ENCODE results near the gene SLC4A11. TPM values are rescaled to one million over a fixed set of nuclear protein-coding genes. Genes with fewer than 3 reads are reported as not detected.

The SLC4A11 gene
- total RNA-seq, 4 donors from 2014 or later = 0.33 to 5.3 (median 0.51) TPM; not detected in 1

DNA sequence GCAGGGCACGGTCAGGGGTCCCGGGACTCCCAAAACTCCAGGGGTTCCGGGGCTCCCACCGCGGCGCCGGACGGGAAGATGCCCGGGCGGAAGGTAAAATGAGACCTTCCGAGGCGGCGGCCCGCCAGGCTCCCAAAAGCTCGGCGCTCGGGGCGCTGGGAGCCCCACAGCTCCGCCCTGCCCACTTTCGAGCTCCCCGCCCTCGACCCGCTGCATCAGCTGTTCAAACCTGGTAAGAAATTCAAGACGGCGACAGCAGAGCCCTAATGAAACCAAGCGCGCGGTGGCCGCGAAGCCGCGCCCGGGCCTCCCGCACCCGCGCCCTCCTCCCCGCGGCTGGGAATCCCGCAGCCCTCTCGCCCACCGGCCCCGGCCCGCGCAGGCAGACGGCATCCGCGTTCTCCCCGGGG lies 369 bp downstream of the SLC4A11 start:
- TF ChIP-seq, protein P1, sequence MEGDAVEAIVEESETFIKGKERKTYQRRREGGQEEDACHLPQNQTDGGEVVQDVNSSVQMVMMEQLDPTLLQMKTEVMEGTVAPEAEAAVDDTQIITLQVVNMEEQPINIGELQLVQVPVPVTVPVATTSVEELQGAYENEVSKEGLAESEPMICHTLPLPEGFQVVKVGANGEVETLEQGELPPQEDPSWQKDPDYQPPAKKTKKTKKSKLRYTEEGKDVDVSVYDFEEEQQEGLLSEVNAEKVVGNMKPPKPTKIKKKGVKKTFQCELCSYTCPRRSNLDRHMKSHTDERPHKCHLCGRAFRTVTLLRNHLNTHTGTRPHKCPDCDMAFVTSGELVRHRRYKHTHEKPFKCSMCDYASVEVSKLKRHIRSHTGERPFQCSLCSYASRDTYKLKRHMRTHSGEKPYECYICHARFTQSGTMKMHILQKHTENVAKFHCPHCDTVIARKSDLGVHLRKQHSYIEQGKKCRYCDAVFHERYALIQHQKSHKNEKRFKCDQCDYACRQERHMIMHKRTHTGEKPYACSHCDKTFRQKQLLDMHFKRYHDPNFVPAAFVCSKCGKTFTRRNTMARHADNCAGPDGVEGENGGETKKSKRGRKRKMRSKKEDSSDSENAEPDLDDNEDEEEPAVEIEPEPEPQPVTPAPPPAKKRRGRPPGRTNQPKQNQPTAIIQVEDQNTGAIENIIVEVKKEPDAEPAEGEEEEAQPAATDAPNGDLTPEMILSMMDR (IDR thresholded peaks at IDR 0.05; ENCODE audit: low read depth) = no peak

DNA sequence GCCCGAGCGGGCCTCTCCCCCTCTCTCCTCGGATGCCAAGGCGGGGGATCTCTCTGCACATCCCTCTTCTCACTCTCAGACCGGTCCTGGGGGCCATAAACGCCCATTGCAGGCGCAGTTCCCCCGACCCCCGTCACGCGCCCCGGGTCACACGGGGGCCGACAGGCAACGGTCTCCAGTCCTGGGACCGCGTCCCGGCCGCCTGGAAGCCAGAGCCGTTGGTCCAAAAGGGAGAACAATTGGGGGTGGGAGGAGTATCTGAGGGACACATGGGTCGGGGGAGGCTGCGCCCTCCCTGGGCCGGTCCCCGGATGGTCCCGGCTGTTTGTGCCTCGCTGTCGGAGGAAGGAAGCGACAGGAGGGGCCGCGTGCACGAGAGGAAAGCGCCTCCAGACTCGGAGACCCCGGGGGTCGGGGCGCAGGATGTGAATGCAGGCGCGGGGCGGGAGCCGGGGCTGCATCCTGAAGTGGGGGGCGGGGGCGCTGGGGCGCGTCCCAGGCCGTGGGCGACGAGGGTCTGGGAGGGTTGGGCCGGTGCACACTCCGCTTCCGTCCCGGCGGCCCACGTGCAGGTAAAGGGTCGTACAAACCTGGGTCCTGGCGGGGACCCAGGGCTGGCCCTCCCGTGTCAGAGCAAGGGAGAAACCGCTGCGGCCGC lies 903 bp downstream of the SLC4A11 start:
- TF ChIP-seq, protein P1 (IDR thresholded peaks at IDR 0.05; ENCODE audit: low read depth) = no peak

DNA sequence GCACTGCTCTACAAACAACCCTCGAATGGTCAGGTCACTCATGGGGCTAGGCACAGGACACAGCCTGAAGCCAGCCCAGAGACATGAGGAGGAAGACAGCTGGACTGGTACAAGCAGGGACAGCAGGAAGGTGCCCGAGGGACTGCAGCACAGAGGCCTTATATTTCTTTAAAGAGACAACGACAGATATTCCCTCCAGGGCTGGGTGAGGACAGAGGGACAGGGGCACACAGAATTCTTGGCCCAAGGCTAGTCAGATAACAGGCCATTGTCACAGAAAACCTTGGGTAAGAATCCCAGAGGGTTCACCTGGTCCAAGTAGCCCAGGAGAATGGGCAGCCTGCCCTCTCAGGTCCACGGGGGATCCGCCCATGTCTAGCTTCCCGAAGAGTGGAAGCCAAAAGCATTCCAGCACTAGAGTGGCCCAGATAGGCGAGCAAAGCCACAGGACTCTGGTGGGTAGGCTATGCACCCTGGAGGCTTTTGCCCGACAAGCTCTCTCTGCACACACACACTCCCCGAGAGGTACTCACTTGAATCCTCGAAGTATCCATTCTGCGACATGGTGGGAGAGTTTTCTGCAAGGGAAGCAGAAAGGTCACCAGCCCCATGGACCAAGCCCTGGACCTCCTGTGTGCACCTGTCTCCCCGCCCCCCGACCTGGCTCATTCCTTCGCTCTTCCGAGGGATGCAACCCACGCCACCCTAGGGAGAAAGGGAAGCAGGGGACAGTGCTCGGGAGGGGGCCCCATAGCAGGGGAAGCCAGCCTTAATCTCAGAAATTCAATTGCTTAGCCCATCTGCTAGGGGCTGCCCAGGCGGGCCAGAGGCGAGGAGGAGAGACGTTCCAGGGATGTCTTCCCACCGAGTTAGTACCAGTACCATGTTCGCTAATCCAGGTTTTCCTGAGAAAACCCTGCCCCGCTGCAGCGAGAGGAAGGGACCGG lies 1.7 kb downstream of the SLC4A11 start:
- TF ChIP-seq, protein P1 (IDR thresholded peaks at IDR 0.05; ENCODE audit: low read depth) = no peak

DNA sequence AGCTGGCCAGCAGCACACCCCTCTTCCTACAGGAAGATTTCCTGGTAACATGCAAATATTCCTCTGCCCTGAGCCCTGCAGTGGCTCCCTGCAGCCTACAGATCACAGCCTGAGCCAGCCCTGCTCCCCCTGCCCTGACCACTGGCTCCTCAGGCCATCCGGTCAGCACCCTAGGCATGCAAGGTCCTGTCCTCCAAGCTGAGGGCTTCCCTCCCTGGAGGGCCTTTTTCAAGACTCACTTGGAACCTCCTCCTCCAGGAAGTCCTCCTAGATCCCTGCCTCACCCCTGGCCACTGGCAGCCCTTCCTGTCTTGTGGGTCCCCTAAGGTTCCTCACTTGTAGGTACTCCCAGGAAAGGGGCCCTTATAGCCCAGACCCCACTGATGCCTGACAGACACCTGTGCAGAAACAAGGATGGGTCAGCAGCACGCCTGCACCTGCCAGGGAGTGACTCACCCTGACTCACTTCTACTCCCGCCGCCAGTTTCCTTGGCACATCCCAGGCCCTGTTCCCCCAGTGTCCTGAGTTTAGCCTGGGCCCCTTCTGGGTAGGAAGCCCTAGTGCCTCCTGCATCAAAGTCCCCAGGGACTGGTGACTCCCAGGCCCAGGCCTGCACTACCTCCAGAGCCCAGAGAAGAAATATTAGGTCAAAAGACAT lies 3.2 kb downstream of the SLC4A11 start:
- TF ChIP-seq, protein P1 (IDR thresholded peaks at IDR 0.05; ENCODE audit: low read depth) = no peak

DNA sequence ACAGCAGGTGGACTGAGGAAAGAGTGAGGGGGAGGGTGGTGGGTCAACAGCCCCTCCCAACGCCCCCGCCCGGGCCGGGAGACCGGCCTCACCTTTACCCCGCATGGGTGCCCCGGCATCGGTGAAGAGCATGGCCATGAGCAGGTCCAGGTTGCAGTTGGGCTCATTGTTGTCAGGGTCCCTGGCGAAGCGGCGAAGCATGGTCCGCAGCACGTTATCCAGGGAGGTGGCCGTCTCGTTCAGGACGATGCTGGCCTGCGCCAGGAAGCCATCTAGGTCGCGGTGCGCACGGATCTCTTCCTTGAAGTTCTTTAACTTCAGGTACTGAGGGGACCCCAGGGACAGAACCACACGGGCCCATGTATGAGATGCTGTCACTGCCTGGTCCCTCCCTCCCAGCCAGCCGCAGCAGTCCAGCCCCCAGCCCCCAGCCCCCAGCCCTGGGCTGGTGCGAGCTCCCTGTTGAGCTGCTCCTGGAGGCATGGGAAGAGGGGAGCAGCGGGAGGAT lies 4.9 kb downstream of the SLC4A11 start:
- TF ChIP-seq, protein P1 (IDR thresholded peaks at IDR 0.05; ENCODE audit: low read depth) = no peak

DNA sequence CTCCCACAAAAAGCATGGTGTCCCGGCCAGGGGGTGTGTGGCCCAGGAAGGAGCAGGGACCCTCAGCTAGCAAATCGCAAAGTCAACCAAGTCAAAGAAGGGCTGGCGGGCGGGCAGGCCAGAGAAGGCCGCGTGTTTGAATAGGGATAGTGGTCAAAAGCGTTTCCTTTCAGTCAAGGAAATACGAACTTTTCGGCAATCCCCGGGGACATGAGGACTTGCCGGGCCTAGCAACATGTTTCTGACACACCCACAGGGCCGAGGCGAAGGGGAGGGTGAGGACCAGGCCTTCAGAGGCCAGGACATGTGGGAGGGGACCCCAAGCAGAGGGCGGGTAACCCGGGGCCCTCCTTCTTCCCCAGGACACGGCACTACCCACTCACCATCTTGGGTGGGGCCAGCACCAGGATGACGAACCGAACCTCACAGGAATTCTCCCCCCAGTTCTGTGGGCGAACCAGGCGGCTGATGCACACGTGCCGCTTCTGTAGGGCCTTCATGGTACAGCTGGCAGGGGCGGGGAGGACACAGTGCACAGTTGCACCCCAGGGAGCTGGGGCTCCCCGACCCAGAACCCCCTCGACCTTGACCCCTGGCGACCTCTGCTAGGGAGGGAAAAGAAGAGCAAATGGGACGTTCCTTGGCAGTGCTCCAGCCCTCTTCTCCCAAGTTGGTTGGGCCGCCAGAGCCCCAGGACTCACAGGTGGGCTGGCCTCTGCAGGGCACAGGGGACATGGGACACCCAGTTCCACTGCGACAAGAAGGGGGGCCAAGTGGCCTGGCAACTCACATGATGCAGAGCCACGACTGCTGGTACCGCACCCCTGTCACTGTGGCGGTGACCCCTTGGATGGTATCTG lies 5.6 kb downstream of the SLC4A11 start:
- TF ChIP-seq, protein P1 (IDR thresholded peaks at IDR 0.05; ENCODE audit: low read depth) = no peak

Measured in subcutaneous adipose tissue (tissue), 4 donors.